ENCODE measurements around the gene IL22RA2.

DNA sequence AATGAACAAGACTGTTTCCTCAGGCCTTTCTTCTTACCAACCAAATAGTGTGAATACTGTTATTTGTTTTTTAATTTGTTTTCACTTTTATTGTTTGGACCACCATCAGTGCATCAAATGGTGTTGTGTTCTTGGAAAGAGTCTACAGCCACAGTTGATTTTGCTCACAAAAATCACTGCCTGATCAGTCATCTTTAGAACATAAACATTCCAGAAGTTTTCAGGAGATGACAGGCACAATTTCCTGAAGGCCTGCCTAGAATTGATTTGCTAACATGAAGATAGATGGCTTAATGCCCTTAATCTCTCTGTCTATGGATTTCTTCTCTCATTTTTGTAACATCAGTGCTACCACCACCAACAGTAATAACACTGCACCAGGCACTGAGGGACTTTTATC is 13.5 kb downstream of the IL22RA2 start:
- TF ChIP-seq, protein P1, sequence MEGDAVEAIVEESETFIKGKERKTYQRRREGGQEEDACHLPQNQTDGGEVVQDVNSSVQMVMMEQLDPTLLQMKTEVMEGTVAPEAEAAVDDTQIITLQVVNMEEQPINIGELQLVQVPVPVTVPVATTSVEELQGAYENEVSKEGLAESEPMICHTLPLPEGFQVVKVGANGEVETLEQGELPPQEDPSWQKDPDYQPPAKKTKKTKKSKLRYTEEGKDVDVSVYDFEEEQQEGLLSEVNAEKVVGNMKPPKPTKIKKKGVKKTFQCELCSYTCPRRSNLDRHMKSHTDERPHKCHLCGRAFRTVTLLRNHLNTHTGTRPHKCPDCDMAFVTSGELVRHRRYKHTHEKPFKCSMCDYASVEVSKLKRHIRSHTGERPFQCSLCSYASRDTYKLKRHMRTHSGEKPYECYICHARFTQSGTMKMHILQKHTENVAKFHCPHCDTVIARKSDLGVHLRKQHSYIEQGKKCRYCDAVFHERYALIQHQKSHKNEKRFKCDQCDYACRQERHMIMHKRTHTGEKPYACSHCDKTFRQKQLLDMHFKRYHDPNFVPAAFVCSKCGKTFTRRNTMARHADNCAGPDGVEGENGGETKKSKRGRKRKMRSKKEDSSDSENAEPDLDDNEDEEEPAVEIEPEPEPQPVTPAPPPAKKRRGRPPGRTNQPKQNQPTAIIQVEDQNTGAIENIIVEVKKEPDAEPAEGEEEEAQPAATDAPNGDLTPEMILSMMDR (IDR thresholded peaks at IDR 0.05): no peak
- no peak for TF ChIP-seq POLR2A (IDR thresholded peaks at IDR 0.05)
